ENCODE measurements around the gene FAM120A. TPM values are rescaled to one million over a fixed set of nuclear protein-coding genes. Genes with fewer than 3 reads are reported as not detected.

FAM120A gene
- total and polyA plus RNA-seq, 2 of the 13 experiments (the other 11 are each of a cell fraction or from before 2014, with no cell fraction given): 41.3 to 44.4 TPM

DNA sequence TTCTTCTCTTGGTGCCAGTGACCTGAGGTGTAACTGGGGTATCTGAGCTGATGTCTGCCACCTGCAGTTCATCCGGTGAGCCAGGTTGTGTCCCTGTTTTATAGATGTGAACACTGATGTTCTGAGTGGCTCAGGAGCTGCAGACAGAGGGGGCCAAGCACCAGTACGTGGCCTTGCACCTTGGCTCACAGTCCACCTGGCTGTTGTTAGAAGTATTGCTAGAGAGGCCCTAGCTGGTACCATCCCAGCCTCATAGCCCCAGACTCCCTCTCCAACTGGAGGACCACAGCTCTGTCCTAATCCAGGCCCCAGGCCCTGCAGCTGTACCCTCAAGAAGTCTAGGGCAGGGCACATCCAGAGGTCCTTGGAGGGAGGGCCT is 141.1 kb downstream of the FAM120A start (continued):
- TF ChIP-seq SRSF4 (IDR thresholded peaks at IDR 0.05; ENCODE audit: low read depth, low read length, poor library complexity, severe bottlenecking): no peak
- TF ChIP-seq HOXA9 (CRISPR knock-in tag; IDR thresholded peaks at IDR 0.05; ENCODE audit: borderline replicate concordance): no peak
- TF ChIP-seq ZNF788 (CRISPR knock-in tag; IDR thresholded peaks at IDR 0.05; ENCODE audit: borderline replicate concordance): no peak; the same call in 1 of the 2 replicates
- no peak for TF ChIP-seq ZNF614 (CRISPR knock-in tag; IDR thresholded peaks at IDR 0.05; ENCODE audit: borderline replicate concordance)
- no peak for TF ChIP-seq JUND (CRISPR knock-in tag; IDR thresholded peaks at IDR 0.05)
- TF ChIP-seq STAG1 (CRISPR knock-in tag; IDR thresholded peaks at IDR 0.05): peak; percentile 26; the same call in 1 of the 2 replicates
- TF ChIP-seq, protein P1, sequence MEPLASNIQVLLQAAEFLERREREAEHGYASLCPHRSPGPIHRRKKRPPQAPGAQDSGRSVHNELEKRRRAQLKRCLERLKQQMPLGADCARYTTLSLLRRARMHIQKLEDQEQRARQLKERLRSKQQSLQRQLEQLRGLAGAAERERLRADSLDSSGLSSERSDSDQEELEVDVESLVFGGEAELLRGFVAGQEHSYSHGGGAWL (CRISPR knock-in tag; IDR thresholded peaks at IDR 0.05): no peak
- TF ChIP-seq, protein P2, sequence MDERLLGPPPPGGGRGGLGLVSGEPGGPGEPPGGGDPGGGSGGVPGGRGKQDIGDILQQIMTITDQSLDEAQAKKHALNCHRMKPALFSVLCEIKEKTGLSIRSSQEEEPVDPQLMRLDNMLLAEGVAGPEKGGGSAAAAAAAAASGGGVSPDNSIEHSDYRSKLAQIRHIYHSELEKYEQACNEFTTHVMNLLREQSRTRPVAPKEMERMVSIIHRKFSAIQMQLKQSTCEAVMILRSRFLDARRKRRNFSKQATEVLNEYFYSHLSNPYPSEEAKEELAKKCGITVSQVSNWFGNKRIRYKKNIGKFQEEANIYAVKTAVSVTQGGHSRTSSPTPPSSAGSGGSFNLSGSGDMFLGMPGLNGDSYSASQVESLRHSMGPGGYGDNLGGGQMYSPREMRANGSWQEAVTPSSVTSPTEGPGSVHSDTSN (CRISPR knock-in tag; IDR thresholded peaks at IDR 0.05): no peak
- no peak for TF ChIP-seq SMAD9 (CRISPR knock-in tag; IDR thresholded peaks at IDR 0.05)
- TF ChIP-seq ZNF282 (IDR thresholded peaks at IDR 0.05; ENCODE audit: partially characterized antibody): no peak
- TF ChIP-seq, protein P3, sequence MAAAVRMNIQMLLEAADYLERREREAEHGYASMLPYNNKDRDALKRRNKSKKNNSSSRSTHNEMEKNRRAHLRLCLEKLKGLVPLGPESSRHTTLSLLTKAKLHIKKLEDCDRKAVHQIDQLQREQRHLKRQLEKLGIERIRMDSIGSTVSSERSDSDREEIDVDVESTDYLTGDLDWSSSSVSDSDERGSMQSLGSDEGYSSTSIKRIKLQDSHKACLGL (CRISPR knock-in tag; IDR thresholded peaks at IDR 0.05): no peak
- TF ChIP-seq ZNF431 (CRISPR knock-in tag; IDR thresholded peaks at IDR 0.05; ENCODE audit: borderline replicate concordance, low read depth): no peak
- TF ChIP-seq RORA (CRISPR knock-in tag; IDR thresholded peaks at IDR 0.05): no peak
- TF ChIP-seq DMAP1 (CRISPR knock-in tag; IDR thresholded peaks at IDR 0.05): no peak
- TF ChIP-seq, protein P4, sequence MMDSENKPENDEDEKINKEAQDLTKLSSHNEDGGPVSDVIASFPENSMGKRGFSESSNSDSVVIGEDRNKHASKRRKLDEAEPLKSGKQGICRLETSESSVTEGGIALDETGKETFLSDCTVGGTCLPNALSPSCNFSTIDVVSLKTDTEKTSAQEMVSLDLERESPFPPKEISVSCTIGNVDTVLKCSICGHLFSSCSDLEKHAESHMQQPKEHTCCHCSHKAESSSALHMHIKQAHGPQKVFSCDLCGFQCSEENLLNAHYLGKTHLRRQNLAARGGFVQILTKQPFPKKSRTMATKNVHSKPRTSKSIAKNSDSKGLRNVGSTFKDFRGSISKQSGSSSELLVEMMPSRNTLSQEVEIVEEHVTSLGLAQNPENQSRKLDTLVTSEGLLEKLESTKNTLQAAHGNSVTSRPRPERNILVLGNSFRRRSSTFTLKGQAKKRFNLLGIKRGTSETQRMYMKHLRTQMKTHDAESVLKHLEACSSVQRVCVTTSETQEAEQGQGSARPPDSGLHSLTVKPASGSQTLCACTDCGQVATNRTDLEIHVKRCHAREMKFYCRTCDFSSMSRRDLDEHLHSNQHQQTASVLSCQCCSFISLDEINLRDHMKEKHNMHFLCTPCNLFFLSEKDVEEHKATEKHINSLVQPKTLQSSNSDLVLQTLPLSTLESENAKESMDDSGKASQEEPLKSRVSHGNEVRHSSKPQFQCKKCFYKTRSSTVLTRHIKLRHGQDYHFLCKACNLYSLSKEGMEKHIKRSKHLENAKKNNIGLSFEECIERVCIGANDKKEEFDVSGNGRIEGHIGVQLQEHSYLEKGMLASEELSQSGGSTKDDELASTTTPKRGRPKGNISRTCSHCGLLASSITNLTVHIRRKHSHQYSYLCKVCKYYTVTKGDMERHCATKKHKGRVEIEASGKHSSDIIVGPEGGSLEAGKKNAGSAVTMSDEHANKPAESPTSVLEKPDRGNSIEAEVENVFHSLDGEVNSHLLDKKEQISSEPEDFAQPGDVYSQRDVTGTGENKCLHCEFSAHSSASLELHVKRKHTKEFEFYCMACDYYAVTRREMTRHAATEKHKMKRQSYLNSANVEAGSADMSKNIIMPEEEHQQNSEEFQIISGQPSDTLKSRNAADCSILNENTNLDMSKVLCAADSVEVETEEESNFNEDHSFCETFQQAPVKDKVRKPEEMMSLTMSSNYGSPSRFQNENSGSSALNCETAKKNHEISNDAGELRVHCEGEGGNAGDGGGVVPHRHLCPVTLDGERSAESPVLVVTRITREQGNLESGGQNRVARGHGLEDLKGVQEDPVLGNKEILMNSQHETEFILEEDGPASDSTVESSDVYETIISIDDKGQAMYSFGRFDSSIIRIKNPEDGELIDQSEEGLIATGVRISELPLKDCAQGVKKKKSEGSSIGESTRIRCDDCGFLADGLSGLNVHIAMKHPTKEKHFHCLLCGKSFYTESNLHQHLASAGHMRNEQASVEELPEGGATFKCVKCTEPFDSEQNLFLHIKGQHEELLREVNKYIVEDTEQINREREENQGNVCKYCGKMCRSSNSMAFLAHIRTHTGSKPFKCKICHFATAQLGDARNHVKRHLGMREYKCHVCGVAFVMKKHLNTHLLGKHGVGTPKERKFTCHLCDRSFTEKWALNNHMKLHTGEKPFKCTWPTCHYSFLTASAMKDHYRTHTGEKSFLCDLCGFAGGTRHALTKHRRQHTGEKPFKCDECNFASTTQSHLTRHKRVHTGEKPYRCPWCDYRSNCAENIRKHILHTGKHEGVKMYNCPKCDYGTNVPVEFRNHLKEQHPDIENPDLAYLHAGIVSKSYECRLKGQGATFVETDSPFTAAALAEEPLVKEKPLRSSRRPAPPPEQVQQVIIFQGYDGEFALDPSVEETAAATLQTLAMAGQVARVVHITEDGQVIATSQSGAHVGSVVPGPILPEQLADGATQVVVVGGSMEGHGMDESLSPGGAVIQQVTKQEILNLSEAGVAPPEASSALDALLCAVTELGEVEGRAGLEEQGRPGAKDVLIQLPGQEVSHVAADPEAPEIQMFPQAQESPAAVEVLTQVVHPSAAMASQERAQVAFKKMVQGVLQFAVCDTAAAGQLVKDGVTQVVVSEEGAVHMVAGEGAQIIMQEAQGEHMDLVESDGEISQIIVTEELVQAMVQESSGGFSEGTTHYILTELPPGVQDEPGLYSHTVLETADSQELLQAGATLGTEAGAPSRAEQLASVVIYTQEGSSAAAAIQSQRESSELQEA (CRISPR knock-in tag; IDR thresholded peaks at IDR 0.05; ENCODE audit: not compliant biosample characterization): no peak
- no peak for TF ChIP-seq ZNF496 (CRISPR knock-in tag; IDR thresholded peaks at IDR 0.05; ENCODE audit: insufficient replicate concordance)
- no peak for TF ChIP-seq RFX1 (IDR thresholded peaks at IDR 0.05)
- no peak for TF ChIP-seq MED1 (CRISPR knock-in tag; IDR thresholded peaks at IDR 0.05)

Data from HepG2 (cell line).